Measurements from ENCODE around the gene RNF215. TPM values are rescaled to one million over a fixed set of nuclear protein-coding genes. Genes with fewer than 3 reads are reported as not detected.

Gene RNF215
- total and polyA plus RNA-seq, 2 of the 13 experiments (the other 11 are each of a cell fraction or from before 2014, with no cell fraction given) = 5.3 to 6.1 TPM

- TF ChIP-seq ZHX1 (CRISPR knock-in tag; IDR thresholded peaks at IDR 0.05; ENCODE audit: low read depth) = peak; percentile 71; the same call in 1 of the 2 replicates
- TF ChIP-seq HDAC2 (CRISPR knock-in tag; IDR thresholded peaks at IDR 0.05) = peak; percentile 55; the same call in 1 of the 2 replicates
- TF ChIP-seq SCMH1 (CRISPR knock-in tag; IDR thresholded peaks at IDR 0.05; ENCODE audit: borderline replicate concordance) = no peak
- peak; percentile 15; the same call in 1 of the 2 replicates for TF ChIP-seq KDM1A (CRISPR knock-in tag; IDR thresholded peaks at IDR 0.05)
- TF ChIP-seq, protein P1, sequence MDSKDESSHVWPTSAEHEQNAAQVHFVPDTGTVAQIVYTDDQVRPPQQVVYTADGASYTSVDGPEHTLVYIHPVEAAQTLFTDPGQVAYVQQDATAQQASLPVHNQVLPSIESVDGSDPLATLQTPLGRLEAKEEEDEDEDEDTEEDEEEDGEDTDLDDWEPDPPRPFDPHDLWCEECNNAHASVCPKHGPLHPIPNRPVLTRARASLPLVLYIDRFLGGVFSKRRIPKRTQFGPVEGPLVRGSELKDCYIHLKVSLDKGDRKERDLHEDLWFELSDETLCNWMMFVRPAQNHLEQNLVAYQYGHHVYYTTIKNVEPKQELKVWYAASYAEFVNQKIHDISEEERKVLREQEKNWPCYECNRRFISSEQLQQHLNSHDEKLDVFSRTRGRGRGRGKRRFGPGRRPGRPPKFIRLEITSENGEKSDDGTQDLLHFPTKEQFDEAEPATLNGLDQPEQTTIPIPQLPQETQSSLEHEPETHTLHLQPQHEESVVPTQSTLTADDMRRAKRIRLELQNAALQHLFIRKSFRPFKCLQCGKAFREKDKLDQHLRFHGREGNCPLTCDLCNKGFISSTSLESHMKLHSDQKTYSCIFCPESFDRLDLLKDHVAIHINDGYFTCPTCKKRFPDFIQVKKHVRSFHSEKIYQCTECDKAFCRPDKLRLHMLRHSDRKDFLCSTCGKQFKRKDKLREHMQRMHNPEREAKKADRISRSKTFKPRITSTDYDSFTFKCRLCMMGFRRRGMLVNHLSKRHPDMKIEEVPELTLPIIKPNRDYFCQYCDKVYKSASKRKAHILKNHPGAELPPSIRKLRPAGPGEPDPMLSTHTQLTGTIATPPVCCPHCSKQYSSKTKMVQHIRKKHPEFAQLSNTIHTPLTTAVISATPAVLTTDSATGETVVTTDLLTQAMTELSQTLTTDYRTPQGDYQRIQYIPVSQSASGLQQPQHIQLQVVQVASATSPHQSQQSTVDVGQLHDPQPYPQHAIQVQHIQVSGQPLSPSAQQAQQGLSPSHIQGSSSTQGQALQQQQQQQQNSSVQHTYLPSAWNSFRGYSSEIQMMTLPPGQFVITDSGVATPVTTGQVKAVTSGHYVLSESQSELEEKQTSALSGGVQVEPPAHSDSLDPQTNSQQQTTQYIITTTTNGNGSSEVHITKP (CRISPR knock-in tag; IDR thresholded peaks at IDR 0.05; ENCODE audit: low read depth) = peak; percentile 71; the same call in 1 of the 2 replicates
- TF ChIP-seq, protein P2, sequence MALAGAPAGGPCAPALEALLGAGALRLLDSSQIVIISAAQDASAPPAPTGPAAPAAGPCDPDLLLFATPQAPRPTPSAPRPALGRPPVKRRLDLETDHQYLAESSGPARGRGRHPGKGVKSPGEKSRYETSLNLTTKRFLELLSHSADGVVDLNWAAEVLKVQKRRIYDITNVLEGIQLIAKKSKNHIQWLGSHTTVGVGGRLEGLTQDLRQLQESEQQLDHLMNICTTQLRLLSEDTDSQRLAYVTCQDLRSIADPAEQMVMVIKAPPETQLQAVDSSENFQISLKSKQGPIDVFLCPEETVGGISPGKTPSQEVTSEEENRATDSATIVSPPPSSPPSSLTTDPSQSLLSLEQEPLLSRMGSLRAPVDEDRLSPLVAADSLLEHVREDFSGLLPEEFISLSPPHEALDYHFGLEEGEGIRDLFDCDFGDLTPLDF (CRISPR knock-in tag; IDR thresholded peaks at IDR 0.05) = peak; percentile 11; the same call in 1 of the 2 replicates
- peak; percentile 67 for TF ChIP-seq TARDBP (CRISPR knock-in tag; IDR thresholded peaks at IDR 0.05)
- peak; percentile 93 for TF ChIP-seq YEATS2 (CRISPR knock-in tag; IDR thresholded peaks at IDR 0.05; ENCODE audit: borderline replicate concordance)
- TF ChIP-seq ZNF318 (CRISPR knock-in tag; IDR thresholded peaks at IDR 0.05) = no peak
- peak; percentile 90 for TF ChIP-seq SPEN (CRISPR knock-in tag; IDR thresholded peaks at IDR 0.05; ENCODE audit: low read depth)
- no peak for TF ChIP-seq ZNF841 (CRISPR knock-in tag; IDR thresholded peaks at IDR 0.05; ENCODE audit: borderline replicate concordance)
- peak; percentile 66 for TF ChIP-seq SOX5 (CRISPR knock-in tag; IDR thresholded peaks at IDR 0.05; ENCODE audit: borderline replicate concordance)
- no peak for TF ChIP-seq EZH2 (conservative IDR thresholded peaks at IDR 0.05; ENCODE audit: low read depth, low read length)
Observed at GRCh38 chr22:30423959-30424533, 36.8 kb upstream of the RNF215 start (continued).
